HG02642 (cell line): Measurements from ENCODE around the gene MINAR1.
"Not testable (repeated sequence)": the region's sequence is repeated elsewhere in the genome, so short reads cannot be mapped to it uniquely, and the experiment has no call there.

Experiments
- ATAC-seq: cut with Tn5 transposase; IDR thresholded peaks from one replicate; pipeline ENCODE4 v1.9.1; 2021; ENCODE audit warnings: mild to moderate bottlenecking; ENCODE audit not compliant: unreplicated experiment, poor library complexity

The MINAR1 gene

GRCh38 chr15:79431636-79432344, at the start of gene MINAR1:
TSS of gene MINAR1 (plus strand) at chr15:79432336. CDS start at chr15:79456148, 23,812 bp downstream.
- ATAC-seq: no peak

- ATAC-seq: no peak
Measured at GRCh38 chr15:79394231-79394630, 37.9 kb upstream of the MINAR1 start.

- ATAC-seq: no peak
Measured at GRCh38 chr15:79396850-79397249, 35.3 kb upstream of the MINAR1 start.

- ATAC-seq: no peak
Measured at GRCh38 chr15:79397269-79397910, 34.7 kb upstream of the MINAR1 start.

- ATAC-seq: no peak
Measured at GRCh38 chr15:79399606-79400005, 32.5 kb upstream of the MINAR1 start.

- no peak for ATAC-seq
Measured at GRCh38 chr15:79400650-79401049, 31.5 kb upstream of the MINAR1 start.

- ATAC-seq: no peak
Measured at GRCh38 chr15:79401301-79401700, 30.8 kb upstream of the MINAR1 start.

- no peak for ATAC-seq
Measured at GRCh38 chr15:79402136-79402535, 30.0 kb upstream of the MINAR1 start.

GRCh38 chr15:79403501-79403900, 28.6 kb upstream of the MINAR1 start:
- ATAC-seq: no peak

- no peak for ATAC-seq
Measured at GRCh38 chr15:79406210-79406609, 25.9 kb upstream of the MINAR1 start.

- no peak for ATAC-seq
Measured at GRCh38 chr15:79408041-79408440, 24.1 kb upstream of the MINAR1 start.

- ATAC-seq: no peak
Measured at GRCh38 chr15:79410237-79410636, 21.9 kb upstream of the MINAR1 start.

GRCh38 chr15:79412010-79412409, 20.1 kb upstream of the MINAR1 start:
- no peak for ATAC-seq

- no peak for ATAC-seq
Measured at GRCh38 chr15:79412429-79412828, 19.7 kb upstream of the MINAR1 start.

- ATAC-seq: no peak
Measured at GRCh38 chr15:79416876-79417275, 15.3 kb upstream of the MINAR1 start.

GRCh38 chr15:79418693-79419279, 13.3 kb upstream of the MINAR1 start:
- ATAC-seq: no peak

GRCh38 chr15:79425591-79426295, 6.4 kb upstream of the MINAR1 start:
- no peak for ATAC-seq

- ATAC-seq: not testable (repeated sequence)
Measured at GRCh38 chr15:79426899-79427298, 5.2 kb upstream of the MINAR1 start.

- ATAC-seq: no peak
Measured at GRCh38 chr15:79427781-79428598, 4.1 kb upstream of the MINAR1 start.
